ENCODE data around the gene TEX261.

Gene TEX261

DNA sequence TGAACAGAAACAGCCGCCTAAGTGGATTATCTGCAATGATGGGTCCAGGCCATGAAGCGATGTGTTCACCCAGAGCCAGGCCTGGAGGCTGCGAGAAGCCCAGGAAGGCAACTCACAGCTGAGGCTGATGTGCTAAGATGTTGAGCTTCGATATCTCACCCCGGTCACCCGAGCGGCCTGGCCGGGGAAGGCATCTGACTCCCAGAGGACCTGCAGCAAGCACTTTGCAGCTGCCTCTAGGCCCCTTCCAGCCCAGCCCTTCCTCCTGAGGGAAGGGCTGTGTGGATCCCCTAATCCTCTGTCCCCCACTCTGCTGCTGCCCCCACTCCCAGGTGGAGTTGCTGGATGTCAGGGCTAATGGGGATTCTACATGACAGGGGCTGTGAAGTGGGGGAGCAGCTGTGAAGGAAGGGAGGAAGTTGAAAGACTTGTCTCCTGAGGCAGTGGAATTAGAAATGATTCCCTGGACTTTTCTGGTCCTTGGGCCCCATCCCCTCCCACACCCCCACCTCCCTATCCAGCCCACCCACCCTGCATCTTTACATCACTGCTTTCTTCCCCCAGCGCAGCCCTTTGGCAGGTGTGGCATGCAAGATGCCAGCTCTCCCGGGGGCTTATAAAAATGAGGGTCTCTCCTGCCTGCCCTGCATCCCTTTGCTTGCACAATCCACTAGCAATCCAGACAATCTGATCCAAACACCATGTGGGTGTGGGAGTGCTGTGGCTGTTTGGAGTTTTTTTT, 54.7 kb downstream of the TEX261 start:
- DNase-seq (ENCODE audit: extremely low spot score, insufficient read length, low read depth) = no peak
- no peak for FAIRE-seq

DNA sequence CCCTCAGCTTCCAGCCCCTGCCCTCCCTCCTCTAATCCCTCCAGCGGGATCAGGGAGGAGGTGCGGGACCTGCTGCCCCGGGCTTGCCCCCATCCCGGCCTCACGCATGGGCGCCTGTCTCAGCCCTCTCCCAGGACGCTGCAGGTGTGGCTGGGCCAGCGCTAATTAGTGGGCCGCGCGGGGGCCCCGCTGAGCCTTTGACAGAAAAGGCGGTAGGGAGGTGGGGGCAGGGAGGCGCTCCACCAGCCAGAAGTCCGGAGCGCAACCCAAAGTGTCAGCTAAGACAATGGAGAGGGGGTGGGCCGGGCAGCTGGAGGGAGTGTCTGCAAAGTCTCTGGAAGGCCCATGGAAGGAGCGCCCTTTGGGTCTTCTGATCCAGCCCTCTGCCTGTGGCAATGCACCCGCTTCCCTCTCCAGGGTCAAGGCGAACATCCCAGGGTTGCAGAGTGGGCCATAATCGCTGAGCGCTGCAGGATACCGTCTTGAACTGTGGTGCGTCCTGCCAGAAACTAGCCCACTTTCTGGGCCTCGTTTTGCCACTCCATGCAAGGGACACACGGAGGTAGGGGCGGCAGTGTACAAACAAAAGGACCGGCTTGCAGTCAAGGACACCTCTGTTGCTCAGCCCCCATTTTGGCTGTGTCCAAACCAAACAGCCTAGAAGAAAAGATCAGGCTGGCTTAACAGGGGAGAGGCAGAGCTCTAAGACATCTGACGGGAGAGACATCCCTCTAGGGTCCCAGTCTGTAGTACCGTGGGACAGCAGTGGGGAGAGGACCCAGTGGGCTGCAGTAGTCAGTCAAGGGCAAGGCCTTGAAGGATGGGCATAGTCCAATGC, 55.5 kb downstream of the TEX261 start:
- DNase-seq (ENCODE audit: extremely low spot score, insufficient read length, low read depth) (no peak), FAIRE-seq (no peak)

DNA sequence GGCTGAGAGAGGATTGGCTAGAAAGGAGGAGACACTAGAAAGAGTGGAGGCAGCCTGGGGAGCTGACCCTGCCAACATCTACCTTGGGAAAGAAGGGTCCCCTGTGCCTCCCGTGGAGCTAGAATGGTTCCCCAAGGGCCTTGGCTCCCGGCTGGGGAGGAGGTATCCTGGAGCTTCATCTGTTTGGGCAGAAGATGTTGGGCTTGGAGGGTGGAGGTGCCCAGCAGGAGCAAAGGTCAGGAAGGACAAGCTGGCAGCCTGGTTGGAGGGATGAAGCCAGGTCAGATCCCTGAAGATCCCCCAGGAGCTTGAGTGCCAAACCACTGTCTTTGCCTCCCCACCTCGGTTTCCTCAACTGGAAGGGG, 56.1 kb downstream of the TEX261 start:
- DNase-seq (ENCODE audit: extremely low spot score, insufficient read length, low read depth) = no peak
- no peak for FAIRE-seq

DNA sequence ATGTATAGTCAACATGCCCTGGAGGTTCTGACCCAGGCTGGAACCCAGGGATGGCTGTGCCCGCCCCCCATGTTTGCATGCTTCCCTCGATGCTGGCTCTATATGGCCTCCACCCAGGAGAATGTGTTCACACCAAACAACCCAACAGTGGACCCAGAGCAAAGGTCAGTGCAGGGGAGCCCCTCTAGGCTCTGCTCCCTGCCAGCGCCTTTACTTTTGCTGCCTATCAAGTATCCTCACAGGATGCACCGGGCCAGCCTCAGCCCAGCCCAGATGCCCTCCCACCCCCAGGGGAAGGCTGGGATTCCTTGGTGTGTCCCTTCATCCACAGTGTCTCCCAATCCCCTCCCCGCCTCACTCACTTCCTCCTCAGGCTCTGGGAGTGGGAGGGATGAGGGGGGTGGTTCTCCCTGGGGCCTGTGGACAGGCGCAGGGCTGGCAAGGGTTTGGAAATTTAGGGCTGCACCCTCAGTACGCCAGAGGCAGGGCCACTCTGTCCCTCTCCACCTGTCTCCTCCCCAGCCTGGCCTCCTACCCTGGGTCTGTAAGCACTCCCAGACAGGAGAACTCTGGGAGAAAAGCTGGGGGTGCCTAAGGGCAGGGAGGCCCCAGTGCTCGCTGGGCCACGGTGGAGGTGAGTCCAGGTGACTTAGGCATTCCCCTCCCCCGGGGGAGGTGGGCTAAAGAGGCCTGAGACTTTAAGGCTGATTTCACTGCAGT, 56.6 kb downstream of the TEX261 start:
- FAIRE-seq = no peak
- no peak for DNase-seq (ENCODE audit: extremely low spot score, insufficient read length, low read depth)

DNA sequence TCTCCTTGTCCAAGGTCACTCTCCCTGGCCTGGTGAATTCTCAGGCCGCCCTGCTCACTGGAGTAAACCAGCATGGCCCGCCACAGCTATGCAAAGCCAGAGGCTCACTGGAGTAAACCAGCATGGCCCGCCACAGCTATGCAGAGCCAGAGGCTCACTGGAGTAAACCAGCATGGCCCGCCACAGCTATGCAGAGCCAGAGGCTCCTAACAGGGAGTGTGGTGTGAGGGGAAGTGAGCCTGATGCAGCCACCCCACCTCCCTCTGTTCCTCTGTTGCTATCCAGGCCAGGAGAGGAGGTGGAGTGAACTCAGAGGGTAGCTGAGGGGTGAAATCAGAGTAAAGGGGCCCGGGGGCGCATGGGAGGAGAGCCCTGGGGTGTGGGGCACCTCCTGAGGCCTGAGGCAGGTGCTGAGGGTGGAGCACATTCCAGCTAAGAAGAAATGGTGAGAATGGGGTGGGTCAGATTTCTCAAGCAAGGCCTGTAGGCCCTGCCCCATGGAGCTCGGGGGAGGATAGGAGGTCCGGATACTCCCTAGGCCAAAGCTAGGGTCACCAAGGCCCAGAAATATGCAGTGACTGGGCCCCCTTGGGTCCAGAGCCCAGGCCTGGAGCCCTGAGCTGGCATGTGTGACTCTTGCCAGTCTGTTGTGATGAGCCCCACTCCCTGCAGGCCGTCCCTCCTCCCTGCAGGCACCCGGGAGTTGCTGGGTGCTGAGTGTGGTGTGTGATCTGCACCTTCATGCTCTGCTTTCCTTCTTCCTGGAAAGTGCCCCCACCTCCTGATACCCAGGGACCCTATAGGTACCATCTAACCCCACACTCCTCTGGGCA, 57.5 kb downstream of the TEX261 start:
- FAIRE-seq = no peak
- no peak for DNase-seq (ENCODE audit: extremely low spot score, insufficient read length, low read depth)

DNA sequence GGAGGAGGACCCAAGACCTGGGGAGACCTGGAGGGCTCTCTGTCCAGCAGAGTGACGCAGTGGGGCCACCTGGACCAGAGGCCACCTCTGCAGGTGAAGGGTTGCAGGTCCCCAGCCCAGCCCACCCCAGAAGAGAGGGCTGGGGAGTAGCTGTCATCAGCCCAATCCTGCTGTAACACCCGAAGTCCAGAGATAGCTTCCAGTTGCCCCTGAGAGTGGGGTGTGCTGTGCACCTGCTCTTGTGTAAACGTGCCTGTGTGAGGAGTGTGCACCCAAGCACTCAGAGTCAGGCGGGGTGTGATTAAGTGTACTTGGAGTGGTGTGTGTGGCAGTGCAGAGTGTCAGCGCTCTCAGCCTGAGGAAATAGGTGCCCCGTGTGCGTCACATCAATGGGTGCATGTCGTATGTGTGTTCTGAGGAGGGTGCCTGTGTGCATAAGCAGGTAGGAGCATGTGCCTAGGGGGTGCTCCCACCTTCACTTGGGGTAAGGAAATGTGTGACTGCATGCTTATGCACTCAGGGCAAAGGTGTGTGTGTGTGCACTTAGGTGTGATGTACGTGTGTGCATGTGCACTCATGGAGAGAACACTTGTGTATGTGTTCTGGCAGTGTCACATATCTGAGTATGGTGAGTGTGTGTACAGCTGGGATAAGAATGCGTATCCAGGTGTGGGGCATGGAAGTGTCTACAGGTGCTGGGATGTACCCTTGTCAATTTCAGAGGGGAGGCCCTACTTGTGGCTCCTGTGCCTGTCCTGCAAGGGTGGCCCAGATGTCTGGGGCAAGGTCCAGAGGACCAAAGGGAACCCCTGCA, 58.3 kb downstream of the TEX261 start:
- no peak for DNase-seq (ENCODE audit: extremely low spot score, insufficient read length, low read depth)
- FAIRE-seq = no peak
